Astrocyte (in vitro differentiated cells and primary cell): ENCODE data around the gene LYPD6. TPM values are rescaled to one million over a fixed set of nuclear protein-coding genes. Genes with fewer than 3 reads are reported as not detected.
A peak's percentile ranks its signal among the peaks of the same experiment; 100 is the strongest.

ENCODE experiments used
- DNase-seq: peaks from one replicate; pipeline ENCODE4 v3.0.0-alpha.2; 2010; ENCODE audit warnings: low read depth
- FAIRE-seq: peaks from 2 replicates; lab custom pipeline; 2011; peaks lifted over from hg19 to GRCh38; lab: Jason Lieb, UNC
- H2AFZ ChIP-seq: 2 replicates; pipeline ENCODE4 v1.6.0; 2012; ENCODE audit warnings: low read depth, low read length, inconsistent platforms
- H3K27ac ChIP-seq: 2 replicates; pipeline ENCODE4 v1.5.1; 2011; ENCODE audit warnings: low read depth, low read length, inconsistent platforms
- H3K27me3 ChIP-seq: 2 replicates; pipeline ENCODE4 v1.6.0; 2011; ENCODE audit warnings: low read length, inconsistent platforms; ENCODE audit not compliant: insufficient read depth
- H3K36me3 ChIP-seq: 2 replicates; pipeline ENCODE4 v1.5.1; 2011; ENCODE audit warnings: low read length, inconsistent platforms; ENCODE audit not compliant: insufficient read depth
- H3K4me1 ChIP-seq: 2 replicates; pipeline ENCODE4 v1.5.1; 2011; ENCODE audit warnings: low read length, inconsistent platforms; ENCODE audit not compliant: insufficient read depth
- H3K4me2 ChIP-seq: 2 replicates; pipeline ENCODE4 v1.6.0; 2012; ENCODE audit warnings: low read length, inconsistent platforms
- H3K4me3 ChIP-seq: 2 replicates; pipeline ENCODE4 v1.5.1; 2011; ENCODE audit warnings: low read depth, mild to moderate bottlenecking, low read length, inconsistent platforms; ENCODE audit not compliant: insufficient read depth
- H3K79me2 ChIP-seq: 2 replicates; pipeline ENCODE4 v1.6.0; 2012; ENCODE audit warnings: mild to moderate bottlenecking, low read length, inconsistent platforms; ENCODE audit not compliant: insufficient read depth
- H3K9ac ChIP-seq: 2 replicates; pipeline ENCODE4 v1.6.0; 2012; ENCODE audit warnings: mild to moderate bottlenecking, low read length, inconsistent platforms
- H3K9me3 ChIP-seq: 2 replicates; pipeline ENCODE4 v1.5.1; 2012; ENCODE audit warnings: low read depth, mild to moderate bottlenecking, low read length, inconsistent platforms; ENCODE audit not compliant: insufficient read depth
- H4K20me1 ChIP-seq: 2 replicates; pipeline ENCODE4 v1.6.0; 2012; ENCODE audit warnings: low read length, inconsistent platforms; ENCODE audit not compliant: insufficient read depth
- H3K27ac Mint-ChIP-seq: one replicate; pipeline ENCODE4 v1.8.0; 2021; ENCODE audit warnings: mild to moderate bottlenecking, mixed read lengths; ENCODE audit not compliant: unreplicated experiment
- H3K27me3 Mint-ChIP-seq: one replicate; pipeline ENCODE4 v1.8.0; 2021; ENCODE audit warnings: low read depth, mixed read lengths; ENCODE audit not compliant: unreplicated experiment
- H3K36me3 Mint-ChIP-seq: one replicate; pipeline ENCODE4 v1.8.0; 2021; ENCODE audit warnings: low read depth, mixed read lengths; ENCODE audit not compliant: unreplicated experiment
- H3K4me1 Mint-ChIP-seq: one replicate; pipeline ENCODE4 v1.8.0; 2021; ENCODE audit warnings: low read depth, mixed read lengths; ENCODE audit not compliant: unreplicated experiment
- H3K4me3 Mint-ChIP-seq: one replicate; pipeline ENCODE4 v1.8.0; 2021; ENCODE audit warnings: mild to moderate bottlenecking, moderate library complexity, mixed read lengths; ENCODE audit not compliant: unreplicated experiment
- H3K9me3 Mint-ChIP-seq: one replicate; pipeline ENCODE4 v1.8.0; 2021; ENCODE audit warnings: mild to moderate bottlenecking, mixed read lengths; ENCODE audit not compliant: unreplicated experiment
- CTCF ChIP-seq: IDR thresholded peaks from 2 replicates; pipeline ENCODE4 v1.5.1; 2011; ENCODE audit warnings: low read depth, mild to moderate bottlenecking, inconsistent platforms, low read length, moderate library complexity; ENCODE audit not compliant: insufficient read depth
- EZH2 ChIP-seq: IDR thresholded peaks from 2 replicates; pipeline ENCODE4 v1.6.1; 2012; ENCODE audit warnings: mild to moderate bottlenecking, low read length, inconsistent platforms; ENCODE audit not compliant: insufficient read depth
- total RNA-seq: library from RNA; stranded (reverse); gene quantifications from 2 replicates; pipeline ENCODE4 v1.2.1, GENCODE V29; 2021

The LYPD6 gene
- total RNA-seq, 1 donor from 2014 or later = 1.4 TPM

DNA sequence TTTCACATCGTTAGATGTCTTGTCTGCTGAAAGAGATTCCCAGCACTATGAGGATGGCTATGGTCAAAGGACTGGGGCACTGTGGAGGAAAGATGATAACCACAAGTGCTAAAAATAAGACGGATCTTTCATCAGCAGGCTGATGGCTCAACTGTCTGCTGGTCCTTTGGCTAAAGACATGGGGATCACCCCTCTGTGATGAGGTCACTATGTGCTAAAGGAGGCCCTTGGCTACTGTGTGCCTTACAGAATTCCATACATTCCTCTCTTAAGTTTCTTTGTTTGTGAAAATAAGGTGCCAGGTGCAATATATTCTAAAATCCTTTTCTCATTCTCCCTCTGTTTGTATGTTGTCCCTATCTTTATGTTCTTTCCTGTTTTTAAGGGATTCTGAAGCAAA lies 39.7 kb upstream of the LYPD6 start:
- FAIRE-seq = no peak

GRCh38 chr2:149291881-149292280 lies 38.5 kb upstream of the LYPD6 start:
- DNase-seq (no peak), FAIRE-seq (no peak)
- H3K4me1 ChIP-seq = no peaks in the 10 kb centered on the region
- no peak overlapping the region for H3K4me2 ChIP-seq
- no peak for TF ChIP-seq CTCF
- no peak for TF ChIP-seq EZH2
- no peak overlapping the region for H3K27ac ChIP-seq
- peaks cover 7% of the 10 kb centered on the region for H3K27me3 Mint-ChIP-seq
- H3K36me3 Mint-ChIP-seq = no peaks in the 10 kb centered on the region
- H3K36me3 ChIP-seq = no peaks in the 10 kb centered on the region
- H4K20me1 ChIP-seq = no peaks in the 10 kb centered on the region
- H3K9me3 Mint-ChIP-seq = peaks cover 3% of the 10 kb centered on the region
- H2AFZ ChIP-seq = no peak overlapping the region
- H3K4me3 ChIP-seq = no peak overlapping the region
- H3K9me3 ChIP-seq = no peaks in the 10 kb centered on the region
- no peaks in the 10 kb centered on the region for H3K79me2 ChIP-seq
- no peaks in the 10 kb centered on the region for H3K27me3 ChIP-seq
- no peak overlapping the region for H3K27ac Mint-ChIP-seq
- no peak overlapping the region for H3K9ac ChIP-seq
- H3K4me3 Mint-ChIP-seq = no peak overlapping the region
- H3K4me1 Mint-ChIP-seq = peaks cover 7% of the 10 kb centered on the region

More for the DNA sequence above, 39.7 kb upstream of the LYPD6 start:
- Mint-ChIP-seq H3K4me1 (peaks cover 7% of the 10 kb centered on the region), H3K36me3 (no peaks in the 10 kb centered on the region), H3K27ac (no peak overlapping the region), H3K9me3 (peaks cover 3% of the 10 kb centered on the region), H3K27me3 (peaks cover 11% of the 10 kb centered on the region), H3K4me3 (peak overlapping the region; percentile 6)
- DNase-seq = no peak
- Histone ChIP-seq H3K79me2 (no peaks in the 10 kb centered on the region), H3K27ac (no peak overlapping the region), H4K20me1 (no peaks in the 10 kb centered on the region), H3K27me3 (no peaks in the 10 kb centered on the region), H3K36me3 (no peaks in the 10 kb centered on the region), H3K9me3 (no peaks in the 10 kb centered on the region), H3K4me2 (no peak overlapping the region), H2AFZ (no peak overlapping the region), H3K9ac (no peak overlapping the region), H3K4me1 (no peaks in the 10 kb centered on the region), H3K4me3 (no peak overlapping the region)
- TF ChIP-seq CTCF = no peak
- TF ChIP-seq EZH2 = no peak

DNA sequence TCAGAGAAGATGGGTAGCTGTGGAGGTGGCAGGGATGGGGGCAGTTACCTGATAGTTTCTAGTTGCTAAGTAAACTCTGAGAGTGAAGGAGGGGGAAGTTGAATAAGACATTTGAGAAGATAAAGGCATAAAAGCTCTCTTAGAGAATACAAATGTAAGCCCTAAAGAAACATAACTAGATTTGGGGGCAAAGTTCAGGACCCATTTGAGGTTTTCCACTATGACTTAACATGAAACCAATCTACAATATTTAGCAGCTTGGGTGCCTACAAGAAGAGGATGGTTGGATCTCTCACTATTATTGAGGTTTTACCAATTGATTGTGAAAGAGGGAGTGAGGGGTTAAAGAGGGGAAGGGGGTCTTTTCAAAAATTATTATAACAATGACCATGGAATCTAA lies 34.4 kb upstream of the LYPD6 start:
- DNase-seq (no peak), FAIRE-seq (no peak)
- no peak overlapping the region for H3K9ac ChIP-seq
- H3K79me2 ChIP-seq = no peaks in the 10 kb centered on the region
- H3K4me3 Mint-ChIP-seq = no peak overlapping the region
- no peak overlapping the region for H3K27ac Mint-ChIP-seq
- no peak overlapping the region for H3K4me3 ChIP-seq
- H3K36me3 ChIP-seq = no peaks in the 10 kb centered on the region
- no peak overlapping the region for H3K4me2 ChIP-seq
- H3K27ac ChIP-seq = no peak overlapping the region
- no peaks in the 10 kb centered on the region for H3K27me3 ChIP-seq
- H3K4me1 ChIP-seq = no peaks in the 10 kb centered on the region
- H3K27me3 Mint-ChIP-seq = peaks cover 2% of the 10 kb centered on the region
- H3K9me3 ChIP-seq = no peaks in the 10 kb centered on the region
- TF ChIP-seq CTCF (no peak), EZH2 (no peak)
- H4K20me1 ChIP-seq = no peaks in the 10 kb centered on the region
- H2AFZ ChIP-seq = no peak overlapping the region
- no peaks in the 10 kb centered on the region for H3K36me3 Mint-ChIP-seq
- H3K4me1 Mint-ChIP-seq = no peaks in the 10 kb centered on the region
- no peaks in the 10 kb centered on the region for H3K9me3 Mint-ChIP-seq
